ENCODE measurements around the gene MILR1. TPM values are rescaled to one million over a fixed set of nuclear protein-coding genes. Genes with fewer than 3 reads are reported as not detected.
"Not testable (repeated sequence)": the region's sequence is repeated elsewhere in the genome, so short reads cannot be mapped to it uniquely, and the experiment has no call there.

The MILR1 gene
- total RNA-seq, 1 donor from 2014 or later, result 6.2 TPM

DNA sequence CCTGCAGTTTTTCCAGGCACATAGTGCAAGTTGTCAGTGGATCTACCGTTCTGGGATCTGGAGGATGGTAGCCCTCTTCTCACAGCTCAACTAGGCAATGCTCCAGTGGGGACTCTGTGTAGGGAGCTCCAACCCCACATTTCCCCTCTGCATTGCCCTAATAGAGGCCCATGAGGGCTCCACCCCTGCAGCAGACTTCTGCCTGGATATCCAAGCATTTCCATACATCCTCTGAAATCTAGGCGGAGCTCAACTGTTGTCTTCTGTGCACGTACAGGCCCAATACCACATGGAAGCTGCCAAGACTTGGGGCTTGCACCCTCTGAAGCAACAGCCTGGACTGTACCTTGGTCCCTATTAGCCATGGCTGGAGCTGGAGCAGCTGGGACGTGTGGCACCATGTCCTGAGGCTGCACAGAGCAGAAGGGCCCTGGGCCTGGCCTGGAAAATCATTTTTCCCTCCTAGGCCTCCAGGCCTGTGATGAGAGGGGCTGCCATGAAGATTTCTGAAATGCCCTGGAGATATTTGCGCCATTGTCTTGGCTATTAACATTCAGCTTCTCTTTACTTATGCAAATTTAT lies 10.9 kb upstream of the MILR1 start:
- H3K27ac ChIP-seq, result no peak overlapping the region
- H3K9me3 ChIP-seq, result peaks cover 0 to 5% of the 10 kb centered on the region in 2 donors
- H3K36me3 ChIP-seq, result no peaks in the 10 kb centered on the region
- H3K27me3 ChIP-seq, result no peaks in the 10 kb centered on the region
- TF ChIP-seq, protein P1, sequence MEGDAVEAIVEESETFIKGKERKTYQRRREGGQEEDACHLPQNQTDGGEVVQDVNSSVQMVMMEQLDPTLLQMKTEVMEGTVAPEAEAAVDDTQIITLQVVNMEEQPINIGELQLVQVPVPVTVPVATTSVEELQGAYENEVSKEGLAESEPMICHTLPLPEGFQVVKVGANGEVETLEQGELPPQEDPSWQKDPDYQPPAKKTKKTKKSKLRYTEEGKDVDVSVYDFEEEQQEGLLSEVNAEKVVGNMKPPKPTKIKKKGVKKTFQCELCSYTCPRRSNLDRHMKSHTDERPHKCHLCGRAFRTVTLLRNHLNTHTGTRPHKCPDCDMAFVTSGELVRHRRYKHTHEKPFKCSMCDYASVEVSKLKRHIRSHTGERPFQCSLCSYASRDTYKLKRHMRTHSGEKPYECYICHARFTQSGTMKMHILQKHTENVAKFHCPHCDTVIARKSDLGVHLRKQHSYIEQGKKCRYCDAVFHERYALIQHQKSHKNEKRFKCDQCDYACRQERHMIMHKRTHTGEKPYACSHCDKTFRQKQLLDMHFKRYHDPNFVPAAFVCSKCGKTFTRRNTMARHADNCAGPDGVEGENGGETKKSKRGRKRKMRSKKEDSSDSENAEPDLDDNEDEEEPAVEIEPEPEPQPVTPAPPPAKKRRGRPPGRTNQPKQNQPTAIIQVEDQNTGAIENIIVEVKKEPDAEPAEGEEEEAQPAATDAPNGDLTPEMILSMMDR (IDR thresholded peaks at IDR 0.05), result no peak
- no peak overlapping the region for H3K4me3 ChIP-seq
- H3K4me1 ChIP-seq, result no peaks in the 10 kb centered on the region
- intact Hi-C loops (cut with DNase I), result no loop called here
- DNase-seq (ENCODE audit: low spot score in 2 of 2), result no peak

DNA sequence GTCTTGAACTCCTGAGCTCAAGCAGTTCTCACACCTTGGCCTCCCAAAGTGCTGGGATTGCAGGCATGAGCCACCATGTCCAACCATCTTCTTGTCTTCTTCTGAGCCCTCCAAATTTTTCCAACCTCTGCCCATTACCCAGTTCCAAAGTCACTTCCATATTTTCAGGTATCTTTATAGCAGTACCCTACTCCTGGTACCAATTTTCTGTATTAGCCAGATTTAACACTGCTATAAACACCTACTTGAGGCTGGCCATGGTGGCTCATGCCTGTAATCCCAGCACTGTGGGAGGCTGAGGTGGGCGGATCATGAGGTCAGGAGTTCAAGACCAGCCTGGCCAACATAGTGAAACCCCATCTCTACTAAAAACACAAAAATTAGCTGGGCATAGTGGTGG lies 9.4 kb upstream of the MILR1 start:
- DNase-seq (ENCODE audit: low spot score in 2 of 2); H3K27ac ChIP-seq; H3K4me3 ChIP-seq; intact Hi-C loops (cut with DNase I); H3K36me3 ChIP-seq; H3K4me1 ChIP-seq; H3K27me3 ChIP-seq; H3K9me3 ChIP-seq: not testable (repeated sequence)

DNA sequence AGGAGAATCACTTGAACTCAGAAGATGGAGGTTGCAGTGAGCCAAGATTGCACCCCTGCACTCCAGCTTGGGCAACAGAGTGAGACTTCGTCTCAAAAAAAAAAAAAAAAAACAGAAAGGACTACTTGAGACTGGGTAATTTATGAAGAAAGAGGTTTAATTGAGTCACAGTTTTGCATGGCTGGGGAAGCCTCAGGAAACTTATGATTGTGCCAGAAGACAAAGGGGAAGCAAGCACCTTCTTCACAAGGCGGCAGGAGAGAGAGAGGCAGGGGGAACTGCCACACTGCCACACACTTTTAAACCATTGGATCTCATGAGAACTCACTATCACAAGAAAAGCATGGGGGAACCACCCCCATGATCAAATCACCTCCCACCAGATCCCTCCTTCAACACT lies 9.0 kb upstream of the MILR1 start:
- H3K4me1 ChIP-seq, result no peaks in the 10 kb centered on the region
- H3K4me3 ChIP-seq, result no peak overlapping the region
- no peak overlapping the region for H3K27ac ChIP-seq
- intact Hi-C loops (cut with DNase I), result no loop called here
- TF ChIP-seq, protein P1 (IDR thresholded peaks at IDR 0.05), result no peak
- DNase-seq (ENCODE audit: low spot score in 2 of 2), result no peak
- H3K27me3 ChIP-seq, result no peaks in the 10 kb centered on the region
- H3K36me3 ChIP-seq, result no peaks in the 10 kb centered on the region
- peaks cover 0 to 5% of the 10 kb centered on the region in 2 donors for H3K9me3 ChIP-seq

DNA sequence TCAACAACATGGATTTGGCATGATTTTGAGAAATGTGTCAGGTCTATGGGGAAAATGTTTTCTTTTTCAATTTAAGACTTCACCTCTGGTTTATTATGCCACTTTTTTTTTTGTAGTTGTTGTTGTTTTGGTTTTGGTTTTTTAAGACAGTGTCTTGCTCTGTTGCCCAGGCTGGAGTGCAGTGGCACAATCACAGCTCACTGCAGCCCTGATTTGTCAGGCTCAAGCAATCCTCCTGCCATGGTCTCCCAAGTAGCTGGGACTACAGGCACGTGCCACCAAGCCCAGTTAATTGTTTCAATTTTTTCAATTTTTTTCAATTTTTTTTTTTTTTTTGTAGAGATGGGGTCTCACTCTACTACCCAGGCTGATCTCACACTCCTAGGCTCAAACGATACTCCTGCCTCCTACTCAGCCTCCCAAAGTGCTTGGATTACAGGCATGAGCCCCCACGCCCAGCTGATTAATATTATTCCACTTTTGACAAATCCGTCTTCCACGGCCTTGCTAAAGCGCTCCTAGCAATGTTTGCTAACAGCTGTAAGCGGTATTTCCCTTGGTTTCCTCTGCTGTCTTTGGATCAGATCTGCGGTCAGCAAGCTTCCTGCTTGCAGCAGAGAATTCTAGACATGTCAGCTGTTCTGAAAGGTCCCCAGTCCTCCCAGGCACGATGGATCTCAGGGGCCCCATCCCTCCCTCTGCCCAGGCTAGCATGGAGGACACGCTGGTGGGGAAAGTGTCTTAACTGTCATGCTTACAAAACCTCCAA lies 7.0 kb upstream of the MILR1 start:
- intact Hi-C loops (cut with DNase I), result no loop called here
- H3K36me3 ChIP-seq, result no peaks in the 10 kb centered on the region
- peak overlapping the region in 1 of 2 donors; percentile 6 for H3K4me3 ChIP-seq
- no peaks in the 10 kb centered on the region for H3K27me3 ChIP-seq
- TF ChIP-seq, protein P1 (IDR thresholded peaks at IDR 0.05), result no peak
- H3K4me1 ChIP-seq, result no peaks in the 10 kb centered on the region
- peaks cover 0 to 5% of the 10 kb centered on the region in 2 donors for H3K9me3 ChIP-seq
- H3K27ac ChIP-seq, result peak overlapping the region; percentile 24 to 30
- peak in 1 of 2 donors; percentile 69 for DNase-seq (ENCODE audit: low spot score in 2 of 2)

DNA sequence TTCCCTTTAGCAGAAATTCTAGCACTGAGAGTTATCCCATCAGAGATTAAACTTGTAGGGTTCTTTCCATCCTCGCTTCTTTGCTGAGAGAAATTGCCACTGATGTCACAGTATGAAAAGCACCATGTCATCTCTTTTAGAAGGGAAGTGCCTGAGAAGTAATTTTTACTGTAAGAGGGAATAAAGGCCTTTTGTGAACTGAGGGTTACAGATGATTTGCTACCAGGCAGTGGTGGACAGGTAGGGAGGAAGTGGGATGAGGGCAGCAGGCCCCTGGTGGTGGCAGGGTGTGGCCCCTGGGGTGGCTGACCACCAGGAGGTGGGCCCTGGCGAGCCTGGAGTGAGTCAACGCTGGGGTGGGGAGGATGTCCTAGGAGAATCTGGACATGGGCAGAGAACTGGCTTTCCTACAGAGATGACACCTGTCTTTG lies 6.4 kb upstream of the MILR1 start:
- Histone ChIP-seq H3K27ac (peak overlapping the region; percentile 24 to 30), H3K36me3 (no peaks in the 10 kb centered on the region), H3K9me3 (peaks cover 0 to 5% of the 10 kb centered on the region in 2 donors), H3K4me1 (no peaks in the 10 kb centered on the region), H3K27me3 (no peaks in the 10 kb centered on the region), H3K4me3 (peak overlapping the region in 1 of 2 donors; percentile 6)
- DNase-seq (ENCODE audit: low spot score in 2 of 2), result no peak
- TF ChIP-seq, protein P1 (IDR thresholded peaks at IDR 0.05), result no peak
- intact Hi-C loops (cut with DNase I), result no loop called here

DNA sequence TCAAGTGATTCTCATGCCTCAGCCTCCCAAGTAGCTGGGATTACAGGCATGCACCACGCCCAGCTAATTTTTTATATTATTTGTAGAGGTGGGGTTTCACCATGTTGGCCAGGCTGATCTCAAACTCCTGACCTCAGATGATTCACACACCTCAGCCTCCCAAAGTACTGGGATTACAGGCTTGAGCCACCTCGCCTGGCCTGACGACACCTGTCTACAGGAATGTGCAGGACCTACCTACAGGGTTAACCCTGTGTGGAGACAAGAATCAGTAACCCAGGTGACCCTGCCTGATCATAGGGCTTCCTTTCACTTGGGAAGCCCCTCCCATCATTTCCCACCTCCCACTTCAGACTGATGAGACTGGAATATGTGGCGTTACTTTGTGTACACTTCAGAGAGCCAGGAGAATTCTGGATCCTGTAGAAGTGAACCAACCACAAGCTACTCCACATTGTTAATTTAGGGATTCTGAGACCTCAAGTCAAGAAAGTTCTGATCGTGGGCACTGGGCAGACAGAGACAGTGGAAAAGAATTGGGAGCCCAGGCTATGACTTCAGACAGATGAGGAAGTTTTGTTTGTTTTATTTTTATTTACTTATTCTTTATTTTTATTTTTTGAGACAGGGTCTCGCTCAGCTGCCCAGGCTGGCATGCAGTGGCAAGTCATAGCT lies 5.7 kb upstream of the MILR1 start:
- no peak for DNase-seq (ENCODE audit: low spot score in 2 of 2)
- intact Hi-C loops (cut with DNase I), result no loop called here
- H3K27ac ChIP-seq, result peak overlapping the region in 1 of 2 donors; percentile 24
- H3K4me1 ChIP-seq, result no peaks in the 10 kb centered on the region
- H3K9me3 ChIP-seq, result no peaks in the 10 kb centered on the region
- TF ChIP-seq, protein P1 (IDR thresholded peaks at IDR 0.05), result no peak
- H3K4me3 ChIP-seq, result no peak overlapping the region
- H3K27me3 ChIP-seq, result no peaks in the 10 kb centered on the region
- no peaks in the 10 kb centered on the region for H3K36me3 ChIP-seq

Data from ascending aorta (tissue), 2 donors.